ENCODE measurements around the gene BSND. TPM values are rescaled to one million over a fixed set of nuclear protein-coding genes. Genes with fewer than 3 reads are reported as not detected.

The BSND gene
- total RNA-seq, 1 experiment from 2014 or later = not detected

DNA sequence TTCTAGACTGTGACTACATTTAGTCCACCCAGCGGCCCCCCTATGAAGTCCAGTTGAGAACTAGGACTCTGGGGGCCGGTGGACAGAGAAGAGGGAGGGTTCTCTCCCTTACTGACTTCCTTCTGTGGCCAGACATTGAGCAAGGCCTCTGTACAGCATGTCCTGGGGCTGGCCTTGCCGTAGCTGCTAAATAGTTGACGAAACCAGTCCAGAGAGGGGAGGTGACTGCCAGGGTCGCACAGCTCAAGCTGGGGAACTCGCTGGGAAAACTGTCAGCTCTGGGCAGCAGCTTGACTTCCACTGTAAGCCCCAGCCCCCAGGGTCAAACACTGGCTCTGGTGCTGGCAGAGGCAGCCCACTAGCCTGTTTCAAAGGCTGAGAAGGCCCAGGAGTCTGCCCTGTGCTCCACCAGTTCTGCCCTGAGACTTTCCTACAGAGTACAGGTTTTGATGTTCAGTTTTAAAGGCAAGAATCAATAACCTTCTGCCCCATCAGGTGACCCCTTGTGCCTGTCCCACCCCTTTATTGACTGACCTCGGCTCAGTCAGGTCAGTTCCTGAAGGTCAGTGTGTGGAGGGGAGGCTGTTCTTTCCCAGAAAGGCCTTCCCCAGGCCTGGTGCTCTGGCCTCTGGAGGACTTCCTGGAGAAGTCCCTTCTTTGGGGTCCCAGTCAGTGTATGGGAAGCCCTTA is 54.7 kb downstream of the BSND start:
- CTCF ChIA-PET = no interaction called here
- H3K27ac ChIP-seq (ENCODE audit: low read length) = no peak overlapping the region
- H3K79me2 ChIP-seq (ENCODE audit: low read length) = no peaks in the 10 kb centered on the region
- H3K9me2 ChIP-seq (replicated peaks; ENCODE audit: low read length) = no peaks in the 10 kb centered on the region
- POLR2A ChIA-PET (ENCODE audit: unreplicated experiment) = no interaction called here
- no peaks in the 10 kb centered on the region for H4K20me1 ChIP-seq (ENCODE audit: low read length)
- BruUV-seq (replicated peaks) = no TSS peak
- ATAC-seq (no peak), DNase-seq (no peak)
- no peaks in the 10 kb centered on the region for H3K4me1 ChIP-seq (ENCODE audit: insufficient read depth, low read length)
- no peak overlapping the region for H2AFZ ChIP-seq (ENCODE audit: low read length)
- H3F3A ChIP-seq (ENCODE audit: low read length, unreplicated experiment) = no peaks in the 10 kb centered on the region
- no peaks in the 10 kb centered on the region for H3K9me3 ChIP-seq (ENCODE audit: low read length)
- H3K9ac ChIP-seq (ENCODE audit: low read length) = no peak overlapping the region
- no peaks in the 10 kb centered on the region for H3K36me3 ChIP-seq (ENCODE audit: low read depth, low read length)
- H3K4me2 ChIP-seq (ENCODE audit: low read length) = no peak overlapping the region
- no peaks in the 10 kb centered on the region for H3K27me3 ChIP-seq (ENCODE audit: low read length)
- intact Hi-C loops (cut with micrococcal nuclease) = no loop called here
- H3K4me3 ChIP-seq (ENCODE audit: low read length) = no peak overlapping the region
- no peak for TF ChIP-seq CTCF (conservative IDR thresholded peaks at IDR 0.05; ENCODE audit: low read depth, low read length)
- no peak for TF ChIP-seq EZH2 (IDR thresholded peaks at IDR 0.05; ENCODE audit: low read length, unreplicated experiment)
- TF ChIP-seq EZH2phosphoT487 (IDR thresholded peaks at IDR 0.05; ENCODE audit: borderline replicate concordance, low read length) = no peak

DNA sequence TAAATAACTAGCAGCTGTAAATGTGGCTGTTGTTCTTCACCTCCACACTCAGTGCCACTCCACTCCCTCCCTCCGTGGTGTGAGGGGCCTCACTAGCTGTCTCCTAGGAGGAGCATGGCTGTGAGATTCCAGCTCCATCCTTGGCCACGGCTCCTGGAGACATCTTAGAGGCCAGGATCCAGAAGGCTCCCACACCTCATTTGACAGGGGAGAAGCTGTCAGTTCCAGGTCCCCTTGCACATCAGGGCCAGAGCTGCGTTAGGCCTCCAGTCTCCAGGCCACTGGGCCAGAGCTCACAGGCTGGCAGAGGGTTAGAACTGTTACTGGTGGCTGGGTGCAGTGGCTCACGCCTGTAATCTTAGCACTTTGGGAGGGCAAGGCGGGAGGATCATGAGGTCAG is 55.7 kb downstream of the BSND start:
- Histone ChIP-seq H3K4me1 (ENCODE audit: insufficient read depth, low read length) (no peaks in the 10 kb centered on the region), H3K9me3 (ENCODE audit: low read length) (no peaks in the 10 kb centered on the region), H4K20me1 (ENCODE audit: low read length) (no peaks in the 10 kb centered on the region), H3K9ac (ENCODE audit: low read length) (no peak overlapping the region), H3K4me3 (ENCODE audit: low read length) (no peak overlapping the region), H3K9me2 (replicated peaks; ENCODE audit: low read length) (no peaks in the 10 kb centered on the region), H3K79me2 (ENCODE audit: low read length) (no peaks in the 10 kb centered on the region), H2AFZ (ENCODE audit: low read length) (no peak overlapping the region), H3F3A (ENCODE audit: low read length, unreplicated experiment) (no peaks in the 10 kb centered on the region), H3K4me2 (ENCODE audit: low read length) (no peak overlapping the region), H3K36me3 (ENCODE audit: low read depth, low read length) (no peaks in the 10 kb centered on the region), H3K27me3 (ENCODE audit: low read length) (no peaks in the 10 kb centered on the region), H3K27ac (ENCODE audit: low read length) (no peak overlapping the region)
- BruUV-seq (replicated peaks) = no TSS peak
- ATAC-seq (no peak), DNase-seq (no peak)
- TF ChIP-seq EZH2 (IDR thresholded peaks at IDR 0.05; ENCODE audit: low read length, unreplicated experiment) = no peak
- TF ChIP-seq CTCF (conservative IDR thresholded peaks at IDR 0.05; ENCODE audit: low read depth, low read length) = no peak
- no peak for TF ChIP-seq EZH2phosphoT487 (IDR thresholded peaks at IDR 0.05; ENCODE audit: borderline replicate concordance, low read length)
- ChIA-PET CTCF (no interaction called here), POLR2A (ENCODE audit: unreplicated experiment) (no interaction called here)
- intact Hi-C loops (cut with micrococcal nuclease) = no loop called here

GRCh38 chr1:55055084-55055882 is 56.5 kb downstream of the BSND start:
- Histone ChIP-seq H3K79me2 (ENCODE audit: low read length) (no peaks in the 10 kb centered on the region), H3F3A (ENCODE audit: low read length, unreplicated experiment) (no peaks in the 10 kb centered on the region), H3K4me2 (ENCODE audit: low read length) (no peak overlapping the region), H4K20me1 (ENCODE audit: low read length) (no peaks in the 10 kb centered on the region), H3K4me1 (ENCODE audit: insufficient read depth, low read length) (no peaks in the 10 kb centered on the region), H3K9ac (ENCODE audit: low read length) (no peak overlapping the region), H3K9me2 (replicated peaks; ENCODE audit: low read length) (no peaks in the 10 kb centered on the region), H2AFZ (ENCODE audit: low read length) (no peak overlapping the region), H3K9me3 (ENCODE audit: low read length) (no peaks in the 10 kb centered on the region), H3K36me3 (ENCODE audit: low read depth, low read length) (no peaks in the 10 kb centered on the region), H3K27ac (ENCODE audit: low read length) (no peak overlapping the region), H3K4me3 (ENCODE audit: low read length) (no peak overlapping the region), H3K27me3 (ENCODE audit: low read length) (no peaks in the 10 kb centered on the region)
- no peak for TF ChIP-seq CTCF (conservative IDR thresholded peaks at IDR 0.05; ENCODE audit: low read depth, low read length)
- TF ChIP-seq EZH2phosphoT487 (IDR thresholded peaks at IDR 0.05; ENCODE audit: borderline replicate concordance, low read length) = no peak
- TF ChIP-seq EZH2 (IDR thresholded peaks at IDR 0.05; ENCODE audit: low read length, unreplicated experiment) = no peak
- CTCF ChIA-PET = no interaction called here
- DNase-seq (no peak), ATAC-seq (no peak)
- POLR2A ChIA-PET (ENCODE audit: unreplicated experiment) = no interaction called here
- BruUV-seq (replicated peaks) = no TSS peak
- intact Hi-C loops (cut with micrococcal nuclease) = no loop called here

Data from PC-3 (cell line).